ENCODE measurements around the gene MAPK8IP1.
"Not testable (repeated sequence)": the region's sequence is repeated elsewhere in the genome, so short reads cannot be mapped to it uniquely, and the experiment has no call there.

Gene MAPK8IP1

GRCh38 chr11:45890886-45891550 lies 5.6 kb downstream of the MAPK8IP1 start:
- no peak for DNase-seq (ENCODE audit: low read depth in 3 of 3)

GRCh38 chr11:45892856-45893255 lies 7.4 kb downstream of the MAPK8IP1 start:
- DNase-seq (ENCODE audit: low read depth in 3 of 3), result no peak

GRCh38 chr11:45894555-45895247 lies 9.2 kb downstream of the MAPK8IP1 start:
- DNase-seq (ENCODE audit: low read depth in 3 of 3), result no peak

GRCh38 chr11:45895553-45896259 lies 10.3 kb downstream of the MAPK8IP1 start:
- no peak for DNase-seq (ENCODE audit: low read depth in 3 of 3)

- no peak for DNase-seq (ENCODE audit: low read depth in 3 of 3)
Measured at GRCh38 chr11:45896422-45896984, 11.1 kb downstream of the MAPK8IP1 start.

- DNase-seq (ENCODE audit: low read depth in 3 of 3), result no peak
Measured at GRCh38 chr11:45897556-45897955, 12.1 kb downstream of the MAPK8IP1 start.

- DNase-seq (ENCODE audit: low read depth in 3 of 3), result no peak
Measured at GRCh38 chr11:45899086-45899447, 13.6 kb downstream of the MAPK8IP1 start.

- DNase-seq (ENCODE audit: low read depth in 3 of 3), result peak; percentile 22 to 65 (median 32)
Measured at GRCh38 chr11:45899448-45900174, 14.2 kb downstream of the MAPK8IP1 start.

- not testable (repeated sequence) for DNase-seq (ENCODE audit: low read depth in 3 of 3)
Measured at GRCh38 chr11:45900175-45900800, 14.8 kb downstream of the MAPK8IP1 start.

GRCh38 chr11:45900916-45901617 lies 15.6 kb downstream of the MAPK8IP1 start:
- DNase-seq (ENCODE audit: low read depth in 3 of 3), result no peak

- no peak for DNase-seq (ENCODE audit: low read depth in 3 of 3)
Measured at GRCh38 chr11:45901626-45902025, 16.2 kb downstream of the MAPK8IP1 start.

GRCh38 chr11:45902452-45903380 lies 17.3 kb downstream of the MAPK8IP1 start:
- DNase-seq (ENCODE audit: low read depth in 3 of 3), result no peak

GRCh38 chr11:45904309-45904915 lies 19.0 kb downstream of the MAPK8IP1 start:
- DNase-seq (ENCODE audit: low read depth in 3 of 3), result no peak

- DNase-seq (ENCODE audit: low read depth in 3 of 3), result no peak
Measured at GRCh38 chr11:45905095-45905494, 19.6 kb downstream of the MAPK8IP1 start.

- DNase-seq (ENCODE audit: low read depth in 3 of 3), result not testable (repeated sequence)
Measured at GRCh38 chr11:45905576-45905975, 20.1 kb downstream of the MAPK8IP1 start.

GRCh38 chr11:45906096-45906682 lies 20.7 kb downstream of the MAPK8IP1 start:
- DNase-seq (ENCODE audit: low read depth in 3 of 3), result no peak

GRCh38 chr11:45906965-45907611 lies 21.6 kb downstream of the MAPK8IP1 start, which contains the start of gene FREY1:
FREY1 (minus strand) TSS chr11:45907271; CDS start chr11:45907245, 26 bp downstream.
- DNase-seq (ENCODE audit: low read depth in 3 of 3), result no peak

GRCh38 chr11:45907911-45908370 lies 22.5 kb downstream of the MAPK8IP1 start:
- DNase-seq (ENCODE audit: low read depth in 3 of 3), result no peak
